PFSK-1 (cell line): ENCODE results near the gene CHRND.

ENCODE experiments used
- FOXP2 ChIP-seq: optimal IDR thresholded peaks from 2 replicates; pipeline ENCODE3; 2011; ENCODE audit warnings: borderline replicate concordance, control low read depth, inconsistent platforms; ENCODE audit not compliant: insufficient read depth; ENCODE audit errors: extremely low read length, extremely low read depth
- POLR2AphosphoS5 ChIP-seq: IDR thresholded peaks from 2 replicates; pipeline ENCODE4 v1.6.1; 2012; ENCODE audit warnings: low read depth, mild to moderate bottlenecking, control low read depth, low read length, moderate library complexity
- SIN3A ChIP-seq: IDR thresholded peaks from 2 replicates; pipeline ENCODE4 v1.6.1; 2012; ENCODE audit warnings: mild to moderate bottlenecking, low read length, moderate library complexity, borderline replicate concordance; ENCODE audit not compliant: insufficient read depth
- TAF1 ChIP-seq: IDR thresholded peaks from 2 replicates; pipeline ENCODE4 v1.6.1; 2012; ENCODE audit warnings: low read length, control low read depth, borderline replicate concordance; ENCODE audit not compliant: insufficient read depth
- TF ChIP-seq, protein P1 (sequence below), 2 experiments: IDR thresholded peaks; 2 replicates each; pipeline versions ENCODE4 v1.6.1 to v1.8.0; 2011 to 2012; ENCODE audit warnings: low read depth in 2 of 2, low read length in 2 of 2, control low read depth in 1 of 2, inconsistent platforms in 1 of 2, mild to moderate bottlenecking in 1 of 2, moderate library complexity in 1 of 2; ENCODE audit not compliant: insufficient read depth in 1 of 2

CHRND gene

DNA sequence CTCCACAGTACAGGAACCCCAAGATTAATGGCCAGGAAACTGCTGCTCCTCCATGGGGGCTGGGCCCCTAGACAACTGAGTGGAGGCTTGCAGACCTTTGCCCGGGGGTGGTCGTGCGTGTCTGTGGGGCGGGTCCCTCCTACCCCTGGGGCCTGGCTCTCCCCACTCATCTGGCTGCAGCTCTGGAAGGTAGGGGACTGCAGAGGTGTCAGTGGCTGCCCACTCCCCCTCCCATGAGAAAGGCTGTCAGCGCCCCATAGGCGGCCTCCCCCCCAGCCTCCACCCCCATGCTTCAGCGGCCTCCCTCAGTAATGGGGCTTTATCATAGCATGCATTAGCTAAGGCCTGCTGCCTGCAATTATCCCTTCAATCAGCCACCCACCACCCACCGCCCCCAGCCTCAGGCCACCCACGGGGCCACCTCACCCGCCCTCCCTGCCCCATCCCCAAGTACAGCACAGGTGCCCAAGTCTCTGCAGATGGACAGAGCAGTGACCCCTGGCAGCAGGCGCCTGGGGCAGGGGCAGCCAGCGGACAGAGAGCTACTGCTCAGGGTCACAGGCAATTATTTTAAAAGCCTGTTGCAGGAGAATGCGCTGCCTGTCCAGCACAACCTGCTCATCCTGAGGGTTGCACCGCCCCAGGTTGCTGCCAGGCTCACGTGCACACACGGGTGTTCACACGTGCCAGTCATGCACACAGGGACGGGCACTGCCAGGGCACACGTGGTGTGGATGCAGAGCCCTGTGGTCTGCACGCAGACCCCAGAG is 29.3 kb upstream of the CHRND start:
- TF ChIP-seq FOXP2, result no peak
- TF ChIP-seq POLR2AphosphoS5, result no peak

DNA sequence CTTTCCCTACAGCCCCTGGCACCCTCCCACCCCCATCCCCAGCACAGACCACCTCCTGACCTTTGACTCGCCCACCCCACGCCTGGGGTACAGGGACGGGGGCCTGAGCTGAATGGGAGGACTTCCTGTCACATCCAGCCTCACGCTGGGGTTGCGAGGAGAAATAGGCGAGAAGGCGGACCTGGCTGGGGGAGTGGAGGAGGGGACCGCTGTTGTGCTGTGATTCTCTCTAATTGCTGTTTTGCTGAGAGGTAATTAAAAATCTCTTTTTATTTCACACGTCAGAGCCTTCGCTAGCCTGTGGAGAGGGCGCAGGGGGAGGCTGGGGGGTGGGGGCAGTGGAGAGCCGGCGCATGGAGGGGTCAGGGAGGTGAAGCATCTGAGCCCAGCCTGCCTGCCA is 28.6 kb upstream of the CHRND start:
- TF ChIP-seq FOXP2, result no peak
- no peak for TF ChIP-seq TAF1
- TF ChIP-seq SIN3A, result no peak
- TF ChIP-seq, protein P1, sequence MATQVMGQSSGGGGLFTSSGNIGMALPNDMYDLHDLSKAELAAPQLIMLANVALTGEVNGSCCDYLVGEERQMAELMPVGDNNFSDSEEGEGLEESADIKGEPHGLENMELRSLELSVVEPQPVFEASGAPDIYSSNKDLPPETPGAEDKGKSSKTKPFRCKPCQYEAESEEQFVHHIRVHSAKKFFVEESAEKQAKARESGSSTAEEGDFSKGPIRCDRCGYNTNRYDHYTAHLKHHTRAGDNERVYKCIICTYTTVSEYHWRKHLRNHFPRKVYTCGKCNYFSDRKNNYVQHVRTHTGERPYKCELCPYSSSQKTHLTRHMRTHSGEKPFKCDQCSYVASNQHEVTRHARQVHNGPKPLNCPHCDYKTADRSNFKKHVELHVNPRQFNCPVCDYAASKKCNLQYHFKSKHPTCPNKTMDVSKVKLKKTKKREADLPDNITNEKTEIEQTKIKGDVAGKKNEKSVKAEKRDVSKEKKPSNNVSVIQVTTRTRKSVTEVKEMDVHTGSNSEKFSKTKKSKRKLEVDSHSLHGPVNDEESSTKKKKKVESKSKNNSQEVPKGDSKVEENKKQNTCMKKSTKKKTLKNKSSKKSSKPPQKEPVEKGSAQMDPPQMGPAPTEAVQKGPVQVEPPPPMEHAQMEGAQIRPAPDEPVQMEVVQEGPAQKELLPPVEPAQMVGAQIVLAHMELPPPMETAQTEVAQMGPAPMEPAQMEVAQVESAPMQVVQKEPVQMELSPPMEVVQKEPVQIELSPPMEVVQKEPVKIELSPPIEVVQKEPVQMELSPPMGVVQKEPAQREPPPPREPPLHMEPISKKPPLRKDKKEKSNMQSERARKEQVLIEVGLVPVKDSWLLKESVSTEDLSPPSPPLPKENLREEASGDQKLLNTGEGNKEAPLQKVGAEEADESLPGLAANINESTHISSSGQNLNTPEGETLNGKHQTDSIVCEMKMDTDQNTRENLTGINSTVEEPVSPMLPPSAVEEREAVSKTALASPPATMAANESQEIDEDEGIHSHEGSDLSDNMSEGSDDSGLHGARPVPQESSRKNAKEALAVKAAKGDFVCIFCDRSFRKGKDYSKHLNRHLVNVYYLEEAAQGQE (IDR thresholded peaks at IDR 0.05; ENCODE audit: insufficient read depth in 1 of 2, low read depth in 2 of 2, low read length in 2 of 2), result no peak
- TF ChIP-seq POLR2AphosphoS5, result no peak

DNA sequence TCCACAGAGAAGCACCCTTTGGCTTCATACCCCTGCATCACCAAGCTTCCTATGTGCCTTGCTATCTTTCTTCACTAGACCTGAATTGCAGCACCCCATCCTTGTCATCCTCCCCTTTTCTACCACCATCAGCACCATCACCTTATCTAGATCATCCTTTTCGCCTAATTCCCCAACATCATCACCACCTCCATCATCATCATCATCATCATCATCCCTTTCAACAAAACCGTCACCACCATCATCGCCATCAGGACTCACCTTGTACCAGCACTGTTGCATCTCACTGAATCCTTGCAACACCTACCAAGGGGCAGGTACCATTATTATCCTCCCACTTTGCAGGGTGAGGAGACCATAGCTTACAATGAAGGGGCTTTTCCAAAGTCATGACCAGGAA is 27.5 kb upstream of the CHRND start:
- TF ChIP-seq POLR2AphosphoS5 (no peak), TAF1 (no peak), FOXP2 (no peak), SIN3A (no peak)
- TF ChIP-seq, protein P1 (IDR thresholded peaks at IDR 0.05; ENCODE audit: insufficient read depth in 1 of 2, low read depth in 2 of 2, low read length in 2 of 2), result no peak

DNA sequence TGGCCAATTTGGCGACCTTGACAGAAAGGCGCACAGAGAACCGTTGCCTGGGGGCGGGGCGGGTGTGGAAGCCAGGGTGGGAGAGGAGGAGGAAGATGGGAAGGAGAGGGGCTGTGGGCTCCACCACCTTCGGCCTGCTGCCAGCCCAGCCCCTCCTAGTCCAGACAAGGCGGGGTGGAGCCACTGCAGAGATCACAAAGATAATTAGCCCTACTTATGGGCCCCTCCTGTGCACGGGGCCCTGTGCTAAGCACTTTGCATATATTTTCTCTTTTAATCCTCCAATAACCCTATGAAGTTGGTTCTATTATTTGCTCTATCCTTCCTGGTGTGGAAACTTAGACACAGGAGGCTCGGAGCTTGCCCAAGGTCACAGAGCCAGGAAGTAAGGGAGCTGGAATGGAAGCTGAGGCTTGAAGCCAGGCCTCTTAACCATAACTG is 24.6 kb upstream of the CHRND start:
- TF ChIP-seq, protein P1 (IDR thresholded peaks at IDR 0.05; ENCODE audit: insufficient read depth in 1 of 2, low read depth in 2 of 2, low read length in 2 of 2), result no peak
- TF ChIP-seq TAF1, result no peak
- no peak for TF ChIP-seq SIN3A
- no peak for TF ChIP-seq FOXP2
- TF ChIP-seq POLR2AphosphoS5, result no peak

DNA sequence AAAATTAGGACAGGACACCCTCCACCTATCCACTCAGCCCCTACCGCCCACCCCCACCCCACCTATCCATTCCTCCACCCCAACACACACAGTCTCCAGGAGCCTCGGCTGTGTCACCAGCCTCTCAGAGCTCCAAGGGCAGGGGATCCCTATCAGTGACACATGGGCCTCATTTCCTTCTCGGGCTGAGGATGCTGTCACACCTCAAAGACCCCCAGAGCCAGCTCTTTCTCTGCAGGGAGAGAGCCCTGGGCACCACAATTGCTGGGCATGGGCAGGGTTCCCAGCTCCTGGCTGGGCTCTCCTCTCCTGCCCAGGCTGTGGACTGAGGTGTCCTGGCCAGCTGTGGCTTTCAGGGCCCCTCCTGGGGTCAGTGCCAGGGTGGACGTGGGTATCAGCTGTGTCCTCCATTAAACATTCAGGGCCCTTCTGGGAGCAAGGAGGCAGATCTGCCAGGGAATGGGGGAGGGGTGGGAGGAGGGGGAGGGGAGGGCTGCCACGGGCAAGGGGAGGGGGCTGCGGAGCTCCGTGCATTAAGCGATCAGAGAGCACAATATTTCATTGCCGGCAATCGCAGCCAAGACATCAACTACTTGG is 24.1 kb upstream of the CHRND start:
- TF ChIP-seq TAF1, result no peak
- no peak for TF ChIP-seq POLR2AphosphoS5
- no peak for TF ChIP-seq FOXP2
- TF ChIP-seq SIN3A, result no peak
- TF ChIP-seq, protein P1 (IDR thresholded peaks at IDR 0.05; ENCODE audit: insufficient read depth in 1 of 2, low read depth in 2 of 2, low read length in 2 of 2), result no peak
